GM23338 (cell line): Measurements from ENCODE around the gene C1QTNF2. TPM values are rescaled to one million over a fixed set of nuclear protein-coding genes. Genes with fewer than 3 reads are reported as not detected.

Experiments used
- ATAC-seq: fragments of 200-7000 bp; cut with Tn5 transposase; 3 replicates; pipeline ENCODE4 v1.9.1; 2020
- DNase-seq: peaks from one replicate; pipeline ENCODE4 v3.0.0-alpha.2; 2015; ENCODE audit warnings: low spot score
- H2AFZ ChIP-seq: fragments of 200-600 bp; sonication (generic); 2 replicates; pipeline ENCODE4 v1.8.0; 2016; ENCODE audit warnings: antibody characterized with exemption, mild to moderate bottlenecking, moderate library complexity
- H3F3A ChIP-seq: fragments of 200-600 bp; sonication (generic); replicated peaks from 2 replicates; pipeline ENCODE4 v1.8.0; 2017; ENCODE audit warnings: antibody characterized with exemption, mixed run types, low read depth
- H3K27ac ChIP-seq: fragments of 200-600 bp; sonication (generic); 2 replicates; pipeline ENCODE4 v1.6.1; 2016; ENCODE audit warnings: low read depth
- H3K27me3 ChIP-seq: fragments of 200-600 bp; sonication (generic); 2 replicates; pipeline ENCODE4 v1.8.0; 2016; ENCODE audit warnings: mild to moderate bottlenecking, mixed run types, moderate library complexity; ENCODE audit not compliant: insufficient read depth
- H3K36me3 ChIP-seq: fragments of 200-600 bp; sonication (generic); 2 replicates; pipeline ENCODE4 v1.8.0; 2016; ENCODE audit warnings: mild to moderate bottlenecking; ENCODE audit not compliant: insufficient read depth
- H3K4me1 ChIP-seq: fragments of 200-600 bp; sonication (generic); 2 replicates; pipeline ENCODE4 v1.8.0; 2016; ENCODE audit warnings: mild to moderate bottlenecking, moderate library complexity; ENCODE audit not compliant: insufficient read depth
- H3K4me2 ChIP-seq: fragments of 200-600 bp; sonication (generic); 2 replicates; pipeline ENCODE4 v1.7.1; 2017; ENCODE audit warnings: mixed run types
- H3K4me3 ChIP-seq: fragments of 200-600 bp; sonication (generic); 2 replicates; pipeline ENCODE4 v1.6.1; 2016; ENCODE audit warnings: mixed run types
- H3K79me2 ChIP-seq: fragments of 200-600 bp; sonication (generic); replicated peaks from 2 replicates; pipeline ENCODE4 v1.8.0; 2017; ENCODE audit warnings: mild to moderate bottlenecking; ENCODE audit not compliant: insufficient read depth
- H3K9me2 ChIP-seq: fragments of 200-600 bp; sonication (generic); 2 replicates; pipeline ENCODE4 v1.8.0; 2017; ENCODE audit not compliant: insufficient read depth
- H4K20me1 ChIP-seq: fragments of 200-600 bp; sonication (generic); replicated peaks from 2 replicates; pipeline ENCODE4 v1.8.0; 2017; ENCODE audit warnings: mild to moderate bottlenecking; ENCODE audit not compliant: insufficient read depth
- H3K27ac Mint-ChIP-seq: 2 replicates; pipeline ENCODE4 v1.8.0; 2020; ENCODE audit warnings: inconsistent platforms, mild to moderate bottlenecking, moderate library complexity, mixed read lengths
- H3K27me3 Mint-ChIP-seq: 3 replicates; pipeline ENCODE4 v1.8.0; 2022; ENCODE audit warnings: low read depth, mild to moderate bottlenecking, moderate library complexity, mixed read lengths, inconsistent platforms; ENCODE audit not compliant: insufficient read depth, poor library complexity
- H3K36me3 Mint-ChIP-seq: 3 replicates; pipeline ENCODE4 v1.8.0; 2021; ENCODE audit warnings: low read depth, mild to moderate bottlenecking, inconsistent platforms, moderate library complexity, mixed read lengths
- H3K4me1 Mint-ChIP-seq: 3 replicates; pipeline ENCODE4 v1.8.0; 2020; ENCODE audit warnings: mild to moderate bottlenecking, inconsistent platforms, mixed read lengths
- H3K4me3 Mint-ChIP-seq: 3 replicates; pipeline ENCODE4 v1.8.0; 2021; ENCODE audit warnings: moderate library complexity, mild to moderate bottlenecking, inconsistent platforms, mixed read lengths
- H3K9me3 Mint-ChIP-seq: 3 replicates; pipeline ENCODE4 v1.8.0; 2020; ENCODE audit warnings: moderate library complexity, mild to moderate bottlenecking, inconsistent platforms, mixed read lengths
- CREB1 ChIP-seq: fragments of 250-450 bp; sonication (Bioruptor Pico); IDR thresholded peaks from 2 replicates; pipeline ENCODE4 v1.5.0; 2020; ENCODE audit warnings: low read depth, mild to moderate bottlenecking, moderate library complexity
- EZH2 ChIP-seq: fragments of 200-600 bp; sonication (generic); IDR thresholded peaks from one replicate; pipeline ENCODE4 v1.8.0; 2017; ENCODE audit warnings: antibody characterized with exemption, mild to moderate bottlenecking, low read depth; ENCODE audit not compliant: unreplicated experiment
- EZH2phosphoT487 ChIP-seq: fragments of 200-600 bp; sonication (generic); IDR thresholded peaks from one replicate; pipeline ENCODE4 v1.8.1; 2018; ENCODE audit warnings: antibody characterized with exemption; ENCODE audit not compliant: unreplicated experiment
- JUNB ChIP-seq: IDR thresholded peaks from one replicate; pipeline ENCODE4 v1.6.1; 2016; ENCODE audit warnings: antibody characterized with exemption; ENCODE audit not compliant: unreplicated experiment
- NANOG ChIP-seq: IDR thresholded peaks from 2 replicates; pipeline ENCODE4 v1.6.1; 2016; ENCODE audit warnings: antibody characterized with exemption, borderline replicate concordance
- ZNF331 ChIP-seq: fragments of 250-450 bp; sonication (Bioruptor Pico); IDR thresholded peaks from 2 replicates; pipeline ENCODE4 v1.5.0; 2020; ENCODE audit warnings: low read depth, mild to moderate bottlenecking, moderate library complexity
- polyA plus RNA-seq: library from polyadenylated mRNA; unstranded; fragments of >200 nt; fragmentation: Nextera tagmentation; extraction: Ambion mirVana; gene quantifications from 2 replicates; pipeline ENCODE4 v1.2.1, GENCODE V29; 2016
- total RNA-seq: library from RNA; depleted of rRNA; stranded (reverse); fragments of >200 nt; shearing (Covaris generic); gene quantifications from 2 replicates; pipeline ENCODE4 v1.2.3, GENCODE V29; 2014
- TF ChIP-seq, protein P1 (sequence below): IDR thresholded peaks from one replicate; pipeline ENCODE4 v1.6.1; 2018; ENCODE audit warnings: antibody characterized with exemption; ENCODE audit not compliant: unreplicated experiment
- TF ChIP-seq, protein P2 (sequence below): fragments of 250-450 bp; sonication (Bioruptor Pico); IDR thresholded peaks from 2 replicates; pipeline ENCODE4 v1.5.0; 2020; ENCODE audit warnings: mild to moderate bottlenecking, moderate library complexity

The C1QTNF2 gene
- total and polyA plus RNA-seq, 2 experiments from 2014 or later = 0.56 to 0.92 TPM

DNA sequence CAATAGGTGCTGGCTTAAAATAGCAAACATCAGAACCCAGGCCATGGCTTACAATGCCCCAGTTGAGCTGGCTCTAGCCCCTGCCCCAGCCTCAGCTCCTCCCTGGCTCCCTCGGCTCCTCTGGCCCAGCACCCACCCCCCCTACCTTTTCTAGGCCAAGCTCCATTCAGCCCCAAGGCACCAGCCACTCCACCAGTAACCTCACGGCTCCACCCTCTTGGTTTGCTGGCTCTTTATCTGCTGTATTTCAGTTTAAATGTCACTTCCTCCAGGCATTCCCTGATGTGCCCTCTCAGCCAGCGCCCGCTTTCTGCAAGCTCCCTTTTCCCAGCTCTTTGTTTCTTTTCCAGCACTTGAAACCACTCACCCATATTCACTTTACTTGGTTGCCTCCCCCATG lies 10.6 kb downstream of the C1QTNF2 start:
- Histone ChIP-seq H3K4me2 (0 out of 2 replicates have a peak overlapping the region, but pooled peaks have one; percentile 13), H3K27me3 (no peaks in the 10 kb centered on the region), H3K79me2 (no peaks in the 10 kb centered on the region), H3K4me3 (no peak overlapping the region), H3K9me2 (no peaks in the 10 kb centered on the region), H4K20me1 (no peaks in the 10 kb centered on the region), H3K4me1 (peaks cover 9% of the 10 kb centered on the region; the same call in 1 of the 2 replicates), H3K27ac (no peak overlapping the region), H3F3A (no peaks in the 10 kb centered on the region), H2AFZ (peak overlapping the region; percentile 88), H3K36me3 (no peaks in the 10 kb centered on the region)
- TF ChIP-seq, protein P1, sequence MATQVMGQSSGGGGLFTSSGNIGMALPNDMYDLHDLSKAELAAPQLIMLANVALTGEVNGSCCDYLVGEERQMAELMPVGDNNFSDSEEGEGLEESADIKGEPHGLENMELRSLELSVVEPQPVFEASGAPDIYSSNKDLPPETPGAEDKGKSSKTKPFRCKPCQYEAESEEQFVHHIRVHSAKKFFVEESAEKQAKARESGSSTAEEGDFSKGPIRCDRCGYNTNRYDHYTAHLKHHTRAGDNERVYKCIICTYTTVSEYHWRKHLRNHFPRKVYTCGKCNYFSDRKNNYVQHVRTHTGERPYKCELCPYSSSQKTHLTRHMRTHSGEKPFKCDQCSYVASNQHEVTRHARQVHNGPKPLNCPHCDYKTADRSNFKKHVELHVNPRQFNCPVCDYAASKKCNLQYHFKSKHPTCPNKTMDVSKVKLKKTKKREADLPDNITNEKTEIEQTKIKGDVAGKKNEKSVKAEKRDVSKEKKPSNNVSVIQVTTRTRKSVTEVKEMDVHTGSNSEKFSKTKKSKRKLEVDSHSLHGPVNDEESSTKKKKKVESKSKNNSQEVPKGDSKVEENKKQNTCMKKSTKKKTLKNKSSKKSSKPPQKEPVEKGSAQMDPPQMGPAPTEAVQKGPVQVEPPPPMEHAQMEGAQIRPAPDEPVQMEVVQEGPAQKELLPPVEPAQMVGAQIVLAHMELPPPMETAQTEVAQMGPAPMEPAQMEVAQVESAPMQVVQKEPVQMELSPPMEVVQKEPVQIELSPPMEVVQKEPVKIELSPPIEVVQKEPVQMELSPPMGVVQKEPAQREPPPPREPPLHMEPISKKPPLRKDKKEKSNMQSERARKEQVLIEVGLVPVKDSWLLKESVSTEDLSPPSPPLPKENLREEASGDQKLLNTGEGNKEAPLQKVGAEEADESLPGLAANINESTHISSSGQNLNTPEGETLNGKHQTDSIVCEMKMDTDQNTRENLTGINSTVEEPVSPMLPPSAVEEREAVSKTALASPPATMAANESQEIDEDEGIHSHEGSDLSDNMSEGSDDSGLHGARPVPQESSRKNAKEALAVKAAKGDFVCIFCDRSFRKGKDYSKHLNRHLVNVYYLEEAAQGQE = no peak
- ATAC-seq (peak; percentile 57), DNase-seq (peak; percentile 34)
- peaks cover 6% of the 10 kb centered on the region for H3K27me3 Mint-ChIP-seq
- no peak overlapping the region for H3K27ac Mint-ChIP-seq
- no peaks in the 10 kb centered on the region; the same call in 2 of the 3 replicates for H3K36me3 Mint-ChIP-seq
- H3K9me3 Mint-ChIP-seq = no peaks in the 10 kb centered on the region
- peaks cover 21% of the 10 kb centered on the region for H3K4me1 Mint-ChIP-seq
- H3K4me3 Mint-ChIP-seq = no peak overlapping the region

DNA sequence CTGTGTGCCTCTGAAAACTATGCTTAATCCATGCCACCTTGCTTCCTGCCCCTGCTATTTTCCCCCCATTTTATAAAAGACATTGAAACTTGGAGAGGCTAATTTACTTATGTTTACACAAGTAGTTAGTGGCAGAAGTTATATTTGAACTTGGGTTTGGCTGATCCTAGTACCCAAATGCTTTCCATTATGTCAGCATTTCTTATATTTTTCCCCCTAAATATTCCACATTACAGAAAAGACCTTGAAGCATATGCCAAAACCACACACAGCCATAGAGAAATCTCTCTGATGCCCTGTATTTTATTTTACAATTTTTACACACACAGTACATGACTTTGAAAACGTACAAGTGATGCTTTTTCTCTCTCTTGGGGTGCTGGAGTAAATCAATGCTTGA lies 11.2 kb downstream of the C1QTNF2 start:
- H3K27ac ChIP-seq = no peak overlapping the region
- no peaks in the 10 kb centered on the region for H3K9me2 ChIP-seq
- Mint-ChIP-seq H3K4me1 (peaks cover 21% of the 10 kb centered on the region), H3K27me3 (peaks cover 6% of the 10 kb centered on the region), H3K4me3 (no peak overlapping the region), H3K36me3 (no peaks in the 10 kb centered on the region; the same call in 2 of the 3 replicates), H3K9me3 (no peaks in the 10 kb centered on the region), H3K27ac (no peak overlapping the region)
- no peaks in the 10 kb centered on the region for H3K27me3 ChIP-seq
- H3K79me2 ChIP-seq = no peaks in the 10 kb centered on the region
- no peak overlapping the region for H3K4me2 ChIP-seq
- 0 out of 2 replicates have a peak overlapping the region, but pooled peaks have one; percentile 28 for H2AFZ ChIP-seq
- H3K4me3 ChIP-seq = no peak overlapping the region
- H3F3A ChIP-seq = no peaks in the 10 kb centered on the region
- no peaks in the 10 kb centered on the region for H3K36me3 ChIP-seq
- no peaks in the 10 kb centered on the region for H4K20me1 ChIP-seq
- DNase-seq (no peak), ATAC-seq (no peak)
- peaks cover 9% of the 10 kb centered on the region; the same call in 1 of the 2 replicates for H3K4me1 ChIP-seq
- TF ChIP-seq JUNB (no peak), EZH2phosphoT487 (no peak), ZNF331 (CRISPR knock-in tag) (no peak), NANOG (no peak), EZH2 (no peak), CREB1 (CRISPR knock-in tag) (no peak)
- TF ChIP-seq, protein P2, sequence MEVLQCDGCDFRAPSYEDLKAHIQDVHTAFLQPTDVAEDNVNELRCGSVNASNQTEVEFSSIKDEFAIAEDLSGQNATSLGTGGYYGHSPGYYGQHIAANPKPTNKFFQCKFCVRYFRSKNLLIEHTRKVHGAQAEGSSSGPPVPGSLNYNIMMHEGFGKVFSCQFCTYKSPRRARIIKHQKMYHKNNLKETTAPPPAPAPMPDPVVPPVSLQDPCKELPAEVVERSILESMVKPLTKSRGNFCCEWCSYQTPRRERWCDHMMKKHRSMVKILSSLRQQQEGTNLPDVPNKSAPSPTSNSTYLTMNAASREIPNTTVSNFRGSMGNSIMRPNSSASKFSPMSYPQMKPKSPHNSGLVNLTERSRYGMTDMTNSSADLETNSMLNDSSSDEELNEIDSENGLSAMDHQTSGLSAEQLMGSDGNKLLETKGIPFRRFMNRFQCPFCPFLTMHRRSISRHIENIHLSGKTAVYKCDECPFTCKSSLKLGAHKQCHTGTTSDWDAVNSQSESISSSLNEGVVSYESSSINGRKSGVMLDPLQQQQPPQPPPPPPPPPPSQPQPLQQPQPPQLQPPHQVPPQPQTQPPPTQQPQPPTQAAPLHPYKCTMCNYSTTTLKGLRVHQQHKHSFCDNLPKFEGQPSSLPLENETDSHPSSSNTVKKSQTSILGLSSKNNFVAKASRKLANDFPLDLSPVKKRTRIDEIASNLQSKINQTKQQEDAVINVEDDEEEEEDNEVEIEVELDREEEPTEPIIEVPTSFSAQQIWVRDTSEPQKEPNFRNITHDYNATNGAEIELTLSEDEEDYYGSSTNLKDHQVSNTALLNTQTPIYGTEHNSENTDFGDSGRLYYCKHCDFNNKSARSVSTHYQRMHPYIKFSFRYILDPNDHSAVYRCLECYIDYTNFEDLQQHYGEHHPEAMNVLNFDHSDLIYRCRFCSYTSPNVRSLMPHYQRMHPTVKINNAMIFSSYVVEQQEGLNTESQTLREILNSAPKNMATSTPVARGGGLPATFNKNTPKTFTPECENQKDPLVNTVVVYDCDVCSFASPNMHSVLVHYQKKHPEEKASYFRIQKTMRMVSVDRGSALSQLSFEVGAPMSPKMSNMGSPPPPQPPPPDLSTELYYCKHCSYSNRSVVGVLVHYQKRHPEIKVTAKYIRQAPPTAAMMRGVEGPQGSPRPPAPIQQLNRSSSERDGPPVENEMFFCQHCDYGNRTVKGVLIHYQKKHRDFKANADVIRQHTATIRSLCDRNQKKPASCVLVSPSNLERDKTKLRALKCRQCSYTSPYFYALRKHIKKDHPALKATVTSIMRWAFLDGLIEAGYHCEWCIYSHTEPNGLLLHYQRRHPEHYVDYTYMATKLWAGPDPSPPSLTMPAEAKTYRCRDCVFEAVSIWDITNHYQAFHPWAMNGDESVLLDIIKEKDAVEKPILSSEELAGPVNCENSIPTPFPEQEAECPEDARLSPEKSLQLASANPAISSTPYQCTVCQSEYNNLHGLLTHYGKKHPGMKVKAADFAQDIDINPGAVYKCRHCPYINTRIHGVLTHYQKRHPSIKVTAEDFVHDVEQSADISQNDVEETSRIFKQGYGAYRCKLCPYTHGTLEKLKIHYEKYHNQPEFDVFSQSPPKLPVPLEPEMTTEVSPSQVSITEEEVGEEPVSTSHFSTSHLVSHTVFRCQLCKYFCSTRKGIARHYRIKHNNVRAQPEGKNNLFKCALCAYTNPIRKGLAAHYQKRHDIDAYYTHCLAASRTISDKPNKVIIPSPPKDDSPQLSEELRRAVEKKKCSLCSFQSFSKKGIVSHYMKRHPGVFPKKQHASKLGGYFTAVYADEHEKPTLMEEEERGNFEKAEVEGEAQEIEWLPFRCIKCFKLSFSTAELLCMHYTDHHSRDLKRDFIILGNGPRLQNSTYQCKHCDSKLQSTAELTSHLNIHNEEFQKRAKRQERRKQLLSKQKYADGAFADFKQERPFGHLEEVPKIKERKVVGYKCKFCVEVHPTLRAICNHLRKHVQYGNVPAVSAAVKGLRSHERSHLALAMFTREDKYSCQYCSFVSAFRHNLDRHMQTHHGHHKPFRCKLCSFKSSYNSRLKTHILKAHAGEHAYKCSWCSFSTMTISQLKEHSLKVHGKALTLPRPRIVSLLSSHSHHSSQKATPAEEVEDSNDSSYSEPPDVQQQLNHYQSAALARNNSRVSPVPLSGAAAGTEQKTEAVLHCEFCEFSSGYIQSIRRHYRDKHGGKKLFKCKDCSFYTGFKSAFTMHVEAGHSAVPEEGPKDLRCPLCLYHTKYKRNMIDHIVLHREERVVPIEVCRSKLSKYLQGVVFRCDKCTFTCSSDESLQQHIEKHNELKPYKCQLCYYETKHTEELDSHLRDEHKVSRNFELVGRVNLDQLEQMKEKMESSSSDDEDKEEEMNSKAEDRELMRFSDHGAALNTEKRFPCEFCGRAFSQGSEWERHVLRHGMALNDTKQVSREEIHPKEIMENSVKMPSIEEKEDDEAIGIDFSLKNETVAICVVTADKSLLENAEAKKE (CRISPR knock-in tag) = no peak
- TF ChIP-seq, protein P1 = no peak
